Measurements from ENCODE around the gene TMEM87A. TPM values are rescaled to one million over a fixed set of nuclear protein-coding genes. Genes with fewer than 3 reads are reported as not detected.
"Not testable (repeated sequence)": the region's sequence is repeated elsewhere in the genome, so short reads cannot be mapped to it uniquely, and the experiment has no call there.

The TMEM87A gene
- total RNA-seq, 1 donor from 2014 or later, result 46.2 TPM

DNA sequence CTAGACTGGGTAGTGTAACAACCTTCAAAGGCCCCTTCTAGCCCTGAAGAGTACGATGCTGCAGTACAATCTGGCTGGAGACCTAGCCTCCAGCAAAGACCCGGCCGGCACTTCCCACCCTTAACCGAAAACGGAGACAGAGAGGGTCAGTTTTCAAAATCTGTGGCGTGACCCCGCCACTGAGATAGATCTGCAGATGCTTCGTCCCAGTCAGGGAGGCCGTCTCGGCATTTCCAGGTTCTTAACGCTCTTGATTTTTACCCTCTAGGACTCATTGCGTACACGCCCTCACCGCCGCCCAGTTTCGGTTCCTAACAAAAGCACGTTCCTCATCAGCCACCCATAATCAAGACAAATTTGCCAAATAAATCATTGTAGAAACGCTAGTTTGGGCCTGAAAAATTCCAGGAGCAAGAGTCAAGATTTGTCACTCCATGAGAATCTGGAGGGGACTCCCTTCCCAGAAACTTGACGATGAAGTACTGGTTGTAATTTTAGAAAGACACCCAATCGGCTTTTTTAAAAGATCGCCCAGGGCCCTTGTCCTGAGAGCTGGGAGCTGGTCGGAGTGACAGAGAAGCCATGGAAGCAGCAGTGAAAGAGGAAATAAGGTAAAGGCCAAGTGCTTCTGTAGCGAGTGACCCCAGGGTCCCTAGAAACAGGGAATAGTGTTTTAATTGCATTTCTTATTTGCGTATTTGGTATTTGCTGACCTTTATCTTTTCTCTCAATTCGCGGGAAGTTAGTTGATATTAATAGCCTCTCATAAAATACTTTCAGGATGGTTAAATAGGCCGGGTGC is 868 bp upstream of the TMEM87A start:
- peak; percentile 42 for DNase-seq (ENCODE audit: low spot score)

DNA sequence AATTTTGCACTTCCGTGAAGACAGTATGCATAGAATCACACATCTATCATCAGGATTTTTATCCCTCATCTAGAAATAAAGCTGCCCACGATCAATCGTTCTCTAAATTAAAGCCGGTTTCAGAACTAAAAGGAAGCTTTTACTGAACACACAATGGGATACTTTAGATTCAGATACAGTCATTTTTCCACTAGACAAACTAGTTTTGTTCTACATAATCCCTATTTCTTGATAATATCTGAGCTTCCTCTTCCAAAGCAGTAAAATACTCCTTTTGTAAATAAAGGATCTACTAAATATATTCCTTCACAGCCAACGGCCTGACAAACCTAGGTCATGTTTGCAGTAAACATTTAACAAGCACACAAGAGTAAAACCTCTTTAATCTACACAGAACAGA is 2.2 kb downstream of the TMEM87A start:
- no peak for DNase-seq (ENCODE audit: low spot score)

DNA sequence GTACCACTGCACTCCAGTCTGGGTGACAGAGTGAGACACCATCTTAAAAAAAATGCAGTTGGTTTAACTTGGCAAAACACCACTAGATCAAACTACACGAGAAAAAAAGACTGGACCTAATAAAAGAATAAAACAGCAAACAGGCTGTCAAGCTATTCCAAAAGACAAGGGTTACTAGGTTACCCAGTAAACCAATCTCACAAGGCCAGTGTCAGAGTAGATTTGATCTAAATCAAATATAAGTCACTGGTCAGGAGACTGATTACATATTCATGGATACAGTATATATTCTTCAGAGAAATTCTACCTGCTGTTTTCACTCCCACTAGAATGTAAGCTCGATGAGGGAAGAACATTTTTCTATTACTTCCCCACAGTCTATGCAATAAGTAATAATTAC is 2.7 kb downstream of the TMEM87A start:
- DNase-seq (ENCODE audit: low spot score), result no peak

- DNase-seq (ENCODE audit: low spot score), result no peak
These were observed 5.9 kb downstream of the TMEM87A start for GRCh38 chr15:42267286-42267685.

- no peak for DNase-seq (ENCODE audit: low spot score)
These were observed 8.4 kb downstream of the TMEM87A start for GRCh38 chr15:42264795-42265194.

DNA sequence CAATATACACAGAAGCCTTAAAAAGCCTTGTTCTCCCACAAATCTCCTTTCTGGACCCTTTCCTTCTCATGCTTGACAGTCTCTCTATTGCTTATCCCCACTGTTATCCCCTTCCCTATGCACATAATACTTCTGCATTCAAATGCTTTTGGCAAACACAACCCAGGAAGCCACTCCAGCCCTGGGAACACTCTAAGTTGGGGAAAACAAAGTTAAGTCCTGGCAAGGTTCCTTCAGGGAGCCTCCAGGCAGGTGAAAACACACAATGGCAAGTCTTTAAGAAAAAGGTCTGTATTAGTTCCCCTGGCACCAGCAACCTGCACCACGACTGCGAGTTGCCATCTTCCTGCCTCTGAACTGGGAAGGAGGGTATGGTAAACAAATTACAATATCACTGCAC is 19.9 kb downstream of the TMEM87A start:
- no peak for DNase-seq (ENCODE audit: low spot score)

DNA sequence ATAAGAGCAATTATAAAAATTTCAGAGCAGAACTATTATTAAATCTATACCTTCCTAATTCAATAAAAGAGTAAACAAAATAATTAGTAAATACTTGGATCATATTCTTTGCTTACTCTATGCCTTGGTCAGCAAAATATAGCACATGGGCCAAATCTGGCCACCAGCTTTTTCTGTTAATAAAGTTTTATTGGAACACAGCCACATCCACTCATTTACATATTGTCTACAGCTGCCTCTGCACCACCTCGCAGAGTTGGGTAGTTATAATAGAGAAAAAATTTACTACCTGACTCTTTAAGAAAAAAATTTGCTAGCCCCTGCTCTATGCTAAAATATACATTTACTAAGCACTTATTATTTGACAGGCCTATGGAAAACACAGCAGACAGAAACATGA is 32.4 kb downstream of the TMEM87A start:
- DNase-seq (ENCODE audit: low spot score), result no peak

GRCh38 chr15:42239528-42240182 is 33.6 kb downstream of the TMEM87A start:
- DNase-seq (ENCODE audit: low spot score), result no peak

GRCh38 chr15:42233107-42233506 is 40.1 kb downstream of the TMEM87A start:
- no peak for DNase-seq (ENCODE audit: low spot score)

DNA sequence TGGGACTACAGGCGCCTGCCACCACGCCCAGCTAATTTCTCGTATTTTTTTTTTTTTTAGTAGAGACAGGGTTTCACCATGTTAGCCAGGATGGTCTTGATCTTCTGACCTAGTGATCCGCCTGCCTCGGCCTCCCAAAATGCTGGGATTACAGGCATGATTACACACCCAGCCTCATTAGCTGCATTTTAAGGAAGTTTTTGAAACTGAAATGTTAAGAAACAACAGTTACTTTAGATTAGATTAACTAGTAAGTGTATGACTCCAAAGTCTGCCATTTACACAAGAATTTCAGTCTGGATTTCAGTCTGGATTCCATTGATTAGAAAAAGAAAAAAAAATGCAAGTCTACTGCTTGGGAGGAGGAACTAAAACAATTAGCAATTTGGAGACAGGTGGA is 40.6 kb downstream of the TMEM87A start:
- no peak for DNase-seq (ENCODE audit: low spot score)

DNA sequence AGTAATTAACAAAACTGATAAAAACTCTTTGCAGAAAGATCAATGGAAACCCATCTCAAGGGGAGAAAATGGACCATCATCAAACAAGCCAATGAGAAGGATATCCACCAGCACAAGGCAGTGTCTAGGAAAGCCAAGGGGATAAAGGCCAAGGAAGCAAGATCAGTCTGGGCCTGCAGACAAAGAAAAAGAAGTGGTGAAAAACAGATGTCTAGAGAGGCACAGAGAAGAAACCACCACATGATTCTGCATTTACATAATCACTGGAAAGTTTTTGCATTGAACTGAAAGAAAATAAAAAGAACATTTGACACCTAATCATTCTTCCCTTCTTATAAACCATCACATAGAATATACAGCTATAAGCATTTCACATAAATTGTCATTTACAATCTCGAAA is 42.1 kb downstream of the TMEM87A start:
- DNase-seq (ENCODE audit: low spot score), result no peak

- DNase-seq (ENCODE audit: low spot score), result not testable (repeated sequence)
These were observed 44.3 kb downstream of the TMEM87A start for GRCh38 chr15:42228981-42229380.

DNA sequence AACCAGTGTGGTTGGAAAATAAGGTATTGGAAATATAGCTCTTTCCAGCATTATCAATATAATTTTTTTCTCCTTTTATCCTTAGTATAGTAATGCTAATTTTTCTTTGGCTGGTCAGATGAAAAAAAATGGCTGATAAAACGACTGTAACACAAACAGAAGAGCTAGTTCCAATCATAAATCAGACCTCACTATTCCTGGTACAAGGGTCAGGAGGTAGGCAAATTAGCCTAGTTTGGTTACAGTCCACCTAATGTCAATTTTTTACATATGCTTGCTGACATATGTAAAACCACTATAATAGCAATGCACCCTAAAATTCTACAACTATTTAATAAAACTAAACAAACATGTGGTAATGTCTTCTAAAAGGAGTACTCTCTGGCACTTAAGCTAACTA is 45.2 kb downstream of the TMEM87A start:
- no peak for DNase-seq (ENCODE audit: low spot score)

DNA sequence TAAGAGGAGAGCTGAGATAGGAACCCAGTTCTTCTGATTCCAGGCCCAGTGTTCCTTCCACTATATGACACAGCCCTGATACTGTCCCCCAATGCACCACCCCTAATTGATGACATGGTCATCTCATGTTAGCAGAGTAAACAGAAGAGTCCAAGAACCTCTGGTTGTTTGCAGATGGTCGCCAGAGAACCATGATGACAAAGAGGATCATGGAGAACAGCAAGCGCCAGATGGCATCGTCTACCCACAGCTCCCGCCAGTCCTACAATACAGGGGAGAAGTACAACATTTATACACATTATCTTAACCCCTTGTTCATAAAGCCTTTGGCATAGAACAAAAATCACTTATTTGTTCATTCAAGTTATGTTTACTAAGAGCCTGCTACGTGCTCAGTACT is 46.6 kb downstream of the TMEM87A start:
- DNase-seq (ENCODE audit: low spot score), result no peak

GRCh38 chr15:42220216-42220615 is 53.0 kb downstream of the TMEM87A start:
- DNase-seq (ENCODE audit: low spot score), result no peak

DNA sequence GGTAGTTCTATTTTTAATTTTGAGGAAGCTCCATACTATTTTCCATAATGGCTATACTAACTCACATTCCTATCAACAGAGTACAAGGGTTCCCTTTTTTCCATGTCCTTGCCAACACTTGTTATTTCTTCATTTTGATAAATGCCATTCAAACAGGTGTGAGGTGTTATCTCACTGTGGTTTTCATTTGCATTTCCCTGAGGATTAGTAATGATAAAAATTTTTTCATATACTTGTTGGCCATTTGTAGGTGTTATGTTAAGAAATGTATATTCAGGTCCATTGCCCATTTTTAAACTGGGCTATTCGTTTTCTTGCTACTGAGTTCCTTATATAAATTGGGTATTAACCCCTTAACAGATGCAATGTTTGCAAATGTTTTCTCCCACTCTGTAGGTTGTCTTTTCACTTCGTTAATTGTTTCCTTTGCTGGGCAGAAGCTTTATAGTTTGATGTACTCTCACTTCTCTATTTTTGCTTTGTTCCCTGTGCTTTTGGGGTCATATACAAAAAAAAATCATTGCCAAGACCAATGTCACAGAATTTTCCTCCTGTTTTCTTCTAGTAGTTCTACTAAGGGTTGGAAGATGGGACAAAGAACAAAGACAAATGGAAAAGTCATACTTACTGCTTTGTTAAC is 54.2 kb downstream of the TMEM87A start:
- no peak for DNase-seq (ENCODE audit: low spot score)

GRCh38 chr15:42217568-42217967 is 55.7 kb downstream of the TMEM87A start:
- no peak for DNase-seq (ENCODE audit: low spot score)

DNA sequence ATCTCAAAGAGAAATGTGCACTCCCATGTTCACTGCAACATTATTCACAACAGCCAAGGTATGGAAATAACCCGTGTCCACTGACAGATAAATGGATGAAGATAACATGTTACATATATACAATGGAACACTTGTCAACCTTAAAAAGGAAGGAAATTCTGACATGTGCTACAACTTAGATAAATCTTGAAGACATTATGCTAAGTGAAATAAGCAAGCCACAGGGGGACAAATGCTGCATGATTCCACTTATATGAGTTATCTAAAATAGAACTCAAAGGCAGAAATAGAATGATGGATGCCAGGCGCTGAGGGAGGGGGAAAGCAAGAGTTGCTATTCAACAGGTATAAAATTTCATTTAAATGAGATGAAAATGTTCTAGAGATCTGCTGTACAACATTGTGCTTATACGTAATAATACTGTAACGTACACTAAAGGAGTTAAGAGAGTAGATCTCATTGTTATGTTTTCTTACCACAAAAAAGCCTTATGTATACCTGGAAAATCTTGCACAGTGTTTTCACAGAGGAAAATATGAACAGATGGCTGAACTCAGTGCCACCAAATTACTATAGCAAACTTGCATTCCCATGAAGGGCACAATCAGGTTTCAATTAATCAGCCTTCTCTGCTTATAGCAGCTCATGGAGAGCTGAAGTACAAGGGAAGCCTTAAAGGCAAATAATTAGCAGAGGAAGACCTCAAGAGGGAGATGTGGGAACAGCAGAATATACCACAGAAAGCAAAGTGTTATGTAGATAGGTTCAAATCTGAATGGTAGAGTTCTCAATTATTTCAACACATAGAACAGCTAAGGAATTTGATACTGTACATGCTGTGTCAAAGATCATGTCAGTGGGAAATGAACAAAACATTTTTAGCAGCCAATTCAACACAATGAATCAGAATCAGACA is 57.1 kb downstream of the TMEM87A start:
- DNase-seq (ENCODE audit: low spot score), result no peak

GRCh38 chr15:42214600-42214999 is 58.6 kb downstream of the TMEM87A start:
- no peak for DNase-seq (ENCODE audit: low spot score)

GRCh38 chr15:42213511-42213910 is 59.7 kb downstream of the TMEM87A start:
- DNase-seq (ENCODE audit: low spot score), result no peak

GRCh38 chr15:42210696-42211095 is 62.5 kb downstream of the TMEM87A start:
- no peak for DNase-seq (ENCODE audit: low spot score)

All from mucosa of gallbladder (tissue), 1 donor.